Left cardiac atrium (tissue), 4 donors: ENCODE results near the gene PTOV1. TPM values are rescaled to one million over a fixed set of nuclear protein-coding genes. Genes with fewer than 3 reads are reported as not detected.

Experiments
- ATAC-seq, 2 donors: fragments of 200-7000 bp; cut with Tn5 transposase; one replicate each; pipeline ENCODE4 v1.9.1; 2020; ENCODE audit warnings: mild to moderate bottlenecking in 2 of 2, moderate library complexity in 2 of 2
- DNase-seq: peaks from one replicate; pipeline ENCODE4 v3.0.0-alpha.2; 2020
- intact Hi-C, 2 donors: fragments of 100-400 bp; cut with DNase I; formaldehyde crosslinking; loops; one replicate each; pipeline versions ENCODE4 v1.14.1 to v1.15.1; 2022 to 2023
- total RNA-seq, 2 donors: library from RNA; stranded (reverse); fragmentation: NEBNext Ultra II Directional; extraction: Animal tissue kit (Norgen Biotek cat#: 25700); gene quantifications; one replicate each; pipeline ENCODE4 v1.2.1, GENCODE V29; 2021
- donor health status: DM: no; HTN: yes; CAD: no.
- donor health status: DM: no; HTN: yes; CAD: no; lungs with severe emphysema.
- donor health status: DM: yes; HTN: yes; CAD: no.
- donor health status: Dilated cardiomyopathy.

PTOV1 gene
- total RNA-seq, 2 donors from 2014 or later = 113 to 122 TPM

DNA sequence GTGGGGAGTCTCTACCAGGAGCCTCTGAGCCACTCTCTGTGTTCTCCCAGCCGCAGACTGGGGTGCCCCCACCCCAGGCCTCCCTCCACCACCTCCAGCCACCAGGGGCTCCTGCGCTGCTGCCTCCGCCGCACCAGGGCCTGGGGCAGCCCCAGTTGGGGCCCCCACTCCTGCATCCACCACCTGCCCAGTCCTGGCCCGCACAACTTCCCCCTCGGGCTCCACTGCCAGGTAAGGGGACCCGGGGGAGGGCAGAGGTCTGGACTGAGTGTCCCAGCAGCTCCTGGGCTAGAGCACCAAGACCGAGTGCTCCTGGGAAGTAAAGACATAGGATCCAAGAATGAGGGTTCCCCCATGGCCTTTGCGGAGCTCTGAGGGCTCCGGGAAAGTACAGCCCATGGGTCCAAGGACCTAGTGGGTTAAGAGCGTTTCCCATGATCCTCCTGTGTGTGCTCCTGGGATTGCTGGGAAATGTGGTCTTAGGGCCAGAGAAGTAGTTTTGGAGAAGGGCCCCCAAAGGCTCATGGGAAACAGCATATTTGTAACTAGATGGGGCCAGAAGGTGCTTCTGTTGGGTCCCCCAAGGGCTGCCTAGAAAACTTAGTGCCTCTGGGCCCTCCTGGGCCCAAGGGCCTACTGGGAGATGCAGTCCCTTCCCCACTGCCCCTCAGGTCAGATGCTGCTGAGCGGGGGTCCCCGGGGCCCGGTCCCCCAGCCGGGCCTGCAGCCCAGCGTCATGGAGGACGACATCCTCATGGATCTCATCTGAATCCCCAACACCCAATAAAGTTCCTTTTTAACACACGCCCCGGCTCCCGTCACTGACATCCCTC lies 14.6 kb upstream of the PTOV1 start:
- intact Hi-C loops = no loop called here
- ATAC-seq (no peak), DNase-seq (no peak)

DNA sequence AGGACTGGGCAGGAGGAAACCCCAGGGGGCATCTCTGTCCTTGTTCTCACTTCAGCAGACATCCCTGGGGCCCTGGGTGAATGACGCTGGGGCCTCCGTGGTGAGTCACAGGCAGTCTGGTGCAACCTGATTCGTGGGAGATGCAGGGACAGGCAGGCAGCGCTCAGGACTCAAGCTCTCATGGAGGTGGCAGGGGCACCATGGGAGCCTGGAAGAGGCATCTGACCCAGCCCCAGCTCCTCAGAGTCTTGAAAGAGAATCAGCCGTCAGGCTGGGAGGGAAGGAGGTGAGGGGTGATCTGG lies 14.0 kb upstream of the PTOV1 start:
- intact Hi-C loops = no loop called here
- no peak for ATAC-seq

DNA sequence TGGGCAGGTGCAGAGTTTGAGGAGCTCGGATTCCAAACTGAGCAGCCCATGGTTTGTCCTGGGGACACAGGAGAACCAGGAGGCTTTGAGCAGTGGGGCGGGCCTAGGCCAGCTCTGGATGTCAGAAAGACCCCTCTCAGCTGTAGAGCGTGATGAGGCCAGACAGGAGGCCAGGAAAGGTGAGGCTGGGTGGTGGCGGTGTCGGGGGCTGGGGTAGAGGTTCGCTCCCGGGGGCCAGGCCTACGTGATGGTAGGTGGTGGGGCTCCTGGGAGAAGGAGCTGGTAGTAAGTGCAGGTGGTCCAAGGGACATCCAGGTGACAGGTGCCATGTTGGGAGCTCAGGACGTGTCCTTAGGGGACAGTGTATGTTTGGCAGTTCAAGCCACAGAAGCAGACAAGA lies 13.5 kb upstream of the PTOV1 start:
- intact Hi-C loops = no loop called here
- ATAC-seq (no peak), DNase-seq (no peak)

More for the DNA sequence above, 14.0 kb upstream of the PTOV1 start:
- DNase-seq = no peak

DNA sequence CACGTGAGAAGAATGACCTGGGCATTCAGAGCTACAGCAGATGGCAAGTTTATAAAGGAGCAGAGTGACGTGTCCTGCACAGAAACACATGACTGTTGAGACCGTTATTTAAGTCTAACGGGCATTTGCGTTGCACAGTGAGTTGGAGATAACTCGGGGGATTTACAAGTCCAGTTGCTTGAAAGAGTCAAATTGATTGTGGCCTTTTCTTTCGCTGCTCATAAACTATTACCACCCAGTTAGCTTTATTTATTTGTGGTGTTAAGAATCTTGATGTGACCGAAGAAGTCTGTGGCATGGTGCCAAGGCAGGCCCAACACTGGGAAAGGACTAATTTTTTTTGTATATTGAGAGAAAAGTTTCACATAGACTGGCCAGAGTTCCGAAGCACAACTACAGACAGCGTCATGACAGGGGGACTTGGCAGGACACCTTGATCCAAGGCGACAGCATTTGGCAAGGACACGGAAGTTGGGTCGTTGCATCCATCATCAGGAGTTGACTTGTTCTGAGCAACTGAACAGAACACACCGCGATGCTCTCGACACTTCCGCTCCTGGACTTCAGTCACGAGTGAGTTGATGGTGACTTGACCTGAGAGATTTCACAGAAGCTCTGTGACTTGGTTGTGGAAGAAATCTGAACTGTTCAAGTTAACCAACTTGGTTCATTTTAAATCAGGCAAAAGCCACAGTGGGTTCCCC lies 11.9 kb upstream of the PTOV1 start:
- intact Hi-C loops = no loop called here
- DNase-seq (no peak), ATAC-seq (peak; percentile 12 to 28)

DNA sequence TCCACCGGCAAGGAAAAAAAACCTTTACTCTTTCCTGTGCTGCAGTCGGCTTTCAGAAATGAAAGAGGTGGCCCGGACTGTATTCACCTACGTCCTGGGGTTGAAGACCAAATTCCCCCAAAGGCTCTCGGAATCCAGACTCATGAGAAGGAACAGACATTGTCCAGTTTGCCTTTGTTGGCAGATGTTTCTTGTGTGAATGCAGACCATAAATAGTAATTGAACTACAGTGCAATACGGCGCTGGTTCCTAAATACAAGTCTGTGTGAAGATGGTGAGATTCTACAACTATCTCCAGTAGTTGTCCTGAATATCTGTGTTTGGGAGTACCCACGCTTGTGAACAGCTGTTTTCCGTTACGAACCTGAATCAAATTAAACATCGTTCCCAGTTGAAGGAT lies 11.2 kb upstream of the PTOV1 start:
- no peak for DNase-seq
- ATAC-seq = no peak
- intact Hi-C loops = no loop called here

DNA sequence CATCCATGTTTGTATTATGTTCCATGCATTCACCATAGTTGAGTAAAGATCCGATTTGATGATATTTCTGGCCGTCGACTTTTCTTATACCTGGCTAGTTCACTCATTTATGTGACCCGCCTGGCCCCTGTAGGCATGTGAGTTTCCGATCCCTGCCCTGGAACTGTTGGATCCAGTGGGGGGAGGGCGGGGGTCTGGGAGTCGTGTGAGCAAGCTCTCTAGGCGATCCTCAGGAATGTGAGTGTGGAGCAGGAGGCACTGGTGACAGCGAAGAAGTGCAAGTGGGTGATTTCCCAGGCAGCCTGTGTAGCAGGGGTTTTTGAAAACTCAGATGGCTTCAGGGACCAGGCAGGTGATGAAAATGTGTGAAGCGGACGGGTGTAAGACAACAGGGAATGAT lies 10.6 kb upstream of the PTOV1 start:
- intact Hi-C loops = no loop called here
- no peak for DNase-seq
- ATAC-seq = no peak

DNA sequence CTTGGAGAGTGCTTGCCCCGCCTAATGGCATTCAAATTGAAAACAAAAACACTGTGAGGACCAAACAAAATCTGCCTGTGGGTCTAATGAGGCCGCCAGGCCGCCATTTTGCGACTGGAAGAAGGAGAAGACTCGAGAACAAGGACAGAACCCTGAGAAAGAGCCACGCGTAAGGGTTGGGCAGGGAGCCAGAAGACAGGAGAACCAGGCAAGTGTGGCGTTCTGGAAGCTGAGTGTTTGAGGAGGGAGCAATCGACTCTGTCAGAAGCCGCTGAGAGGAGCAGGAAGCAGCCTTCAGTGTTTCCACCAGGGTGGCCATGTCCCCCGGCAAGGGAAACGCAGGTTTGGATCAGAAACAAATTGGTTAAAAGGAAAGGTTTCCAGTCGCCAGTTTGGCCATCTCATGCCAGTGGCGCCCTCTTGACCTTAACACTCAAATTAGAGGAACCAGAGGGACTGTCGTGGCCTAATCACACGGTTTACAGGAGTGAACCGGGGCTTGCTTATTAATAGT lies 10.2 kb upstream of the PTOV1 start:
- ATAC-seq = no peak
- intact Hi-C loops = no loop called here
- DNase-seq = no peak

DNA sequence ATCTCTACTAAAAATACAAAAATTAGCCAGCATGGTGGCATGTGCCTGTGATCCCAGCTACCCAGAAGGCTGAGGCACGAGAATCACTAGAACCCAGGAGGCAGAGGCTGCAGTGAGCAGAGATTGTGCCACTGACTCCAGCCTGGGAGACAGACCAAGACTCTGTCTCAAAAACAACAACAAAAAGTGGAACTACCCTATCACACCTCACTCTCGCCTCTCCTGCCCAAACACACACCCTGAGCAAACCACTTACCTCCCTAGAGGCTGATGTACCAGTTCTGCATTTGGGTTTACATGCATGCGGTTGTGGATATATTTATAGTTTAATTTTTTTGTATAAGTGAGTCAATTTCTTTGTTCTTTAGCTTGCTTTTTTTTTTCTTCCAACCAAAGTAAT lies 7.7 kb upstream of the PTOV1 start:
- intact Hi-C loops = no loop called here
- DNase-seq = no peak
- ATAC-seq = no peak

DNA sequence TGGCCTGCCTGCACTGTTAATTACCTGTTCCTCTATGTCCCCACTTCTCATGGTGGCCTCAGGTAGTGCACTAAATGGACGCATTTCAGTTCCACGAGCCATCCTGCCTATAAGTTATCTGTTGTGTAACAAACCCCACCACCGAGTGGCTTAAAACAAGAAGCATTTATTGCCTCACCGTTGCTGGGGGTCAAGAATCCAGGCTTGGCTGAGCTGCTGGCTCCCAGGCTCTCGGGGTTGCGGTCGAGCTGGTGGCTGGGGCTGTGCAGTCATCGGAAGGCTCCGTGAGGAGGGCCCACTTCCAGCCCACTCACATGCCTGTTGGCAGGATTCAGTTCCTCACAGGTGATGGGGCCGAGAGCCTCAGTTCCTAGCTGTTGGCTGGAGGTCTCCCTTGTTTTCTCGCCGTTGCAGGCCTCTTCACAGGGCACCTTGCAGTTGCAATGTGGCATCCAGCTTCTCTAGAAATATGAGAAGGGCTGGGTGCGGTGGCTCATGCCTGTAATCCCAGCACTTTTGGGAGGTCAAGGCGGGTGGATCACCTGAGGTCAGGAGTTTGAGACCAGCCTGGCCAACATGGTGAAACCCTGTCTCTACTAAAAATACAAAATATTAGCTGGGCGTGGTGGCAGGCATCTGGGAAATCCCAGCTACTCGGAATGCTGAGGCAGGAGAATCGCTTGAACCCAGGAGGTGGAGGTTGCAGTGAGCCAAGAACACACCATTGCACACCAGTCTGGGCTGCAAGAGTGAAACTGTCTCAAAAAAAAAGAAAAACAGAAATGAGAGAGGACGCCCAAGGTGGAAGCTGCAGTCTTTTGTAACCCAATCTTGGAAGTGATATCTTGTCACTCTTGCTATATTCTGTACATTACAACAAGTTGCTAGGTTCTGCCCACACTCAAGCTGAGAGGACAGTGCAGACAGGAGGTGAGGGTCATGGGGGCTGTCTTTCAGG lies 6.5 kb upstream of the PTOV1 start:
- no peak for DNase-seq

DNA sequence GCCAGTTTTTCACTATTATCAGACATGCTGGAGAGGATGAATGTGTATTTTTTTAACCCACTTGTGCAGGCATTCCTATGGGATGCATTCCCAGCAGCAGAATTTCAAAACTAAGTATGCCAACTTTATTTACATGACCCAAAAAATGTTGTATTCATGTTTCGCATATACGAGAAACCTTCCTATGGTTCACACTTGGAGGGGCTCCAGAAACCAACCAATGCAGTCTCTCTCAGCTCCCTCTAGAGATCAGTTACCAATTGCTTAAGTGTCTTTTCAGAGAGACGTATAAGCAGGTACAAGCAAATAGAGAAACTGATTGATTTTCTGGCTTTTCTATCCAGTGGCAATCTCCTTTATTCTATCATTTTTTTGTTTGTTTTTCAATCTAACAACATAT lies 5.5 kb upstream of the PTOV1 start:
- intact Hi-C loops = no loop called here
- no peak for DNase-seq
- no peak for ATAC-seq

More for the DNA sequence above, 6.5 kb upstream of the PTOV1 start:
- intact Hi-C loops = no loop called here
- no peak for ATAC-seq

DNA sequence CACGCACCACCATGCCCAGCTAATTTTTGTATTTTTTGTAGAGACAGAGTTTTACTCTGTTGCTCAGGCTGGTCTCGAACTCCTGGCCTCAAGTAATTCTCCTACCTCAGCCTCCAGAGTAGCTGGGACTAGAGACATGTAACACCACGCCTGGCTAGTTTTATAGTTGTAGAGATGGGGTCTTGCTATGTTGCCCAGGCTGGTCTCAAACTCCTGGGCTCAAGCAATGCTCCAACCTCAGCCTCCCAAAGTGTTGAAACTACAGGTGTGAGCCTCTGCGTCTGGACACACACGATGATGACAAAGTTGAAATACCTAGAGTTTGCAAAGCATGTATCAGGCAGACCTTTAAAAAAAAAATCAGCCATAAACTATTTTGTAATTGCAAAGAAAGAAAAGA lies 4.6 kb upstream of the PTOV1 start:
- no peak for ATAC-seq
- intact Hi-C loops = no loop called here
- DNase-seq = no peak

DNA sequence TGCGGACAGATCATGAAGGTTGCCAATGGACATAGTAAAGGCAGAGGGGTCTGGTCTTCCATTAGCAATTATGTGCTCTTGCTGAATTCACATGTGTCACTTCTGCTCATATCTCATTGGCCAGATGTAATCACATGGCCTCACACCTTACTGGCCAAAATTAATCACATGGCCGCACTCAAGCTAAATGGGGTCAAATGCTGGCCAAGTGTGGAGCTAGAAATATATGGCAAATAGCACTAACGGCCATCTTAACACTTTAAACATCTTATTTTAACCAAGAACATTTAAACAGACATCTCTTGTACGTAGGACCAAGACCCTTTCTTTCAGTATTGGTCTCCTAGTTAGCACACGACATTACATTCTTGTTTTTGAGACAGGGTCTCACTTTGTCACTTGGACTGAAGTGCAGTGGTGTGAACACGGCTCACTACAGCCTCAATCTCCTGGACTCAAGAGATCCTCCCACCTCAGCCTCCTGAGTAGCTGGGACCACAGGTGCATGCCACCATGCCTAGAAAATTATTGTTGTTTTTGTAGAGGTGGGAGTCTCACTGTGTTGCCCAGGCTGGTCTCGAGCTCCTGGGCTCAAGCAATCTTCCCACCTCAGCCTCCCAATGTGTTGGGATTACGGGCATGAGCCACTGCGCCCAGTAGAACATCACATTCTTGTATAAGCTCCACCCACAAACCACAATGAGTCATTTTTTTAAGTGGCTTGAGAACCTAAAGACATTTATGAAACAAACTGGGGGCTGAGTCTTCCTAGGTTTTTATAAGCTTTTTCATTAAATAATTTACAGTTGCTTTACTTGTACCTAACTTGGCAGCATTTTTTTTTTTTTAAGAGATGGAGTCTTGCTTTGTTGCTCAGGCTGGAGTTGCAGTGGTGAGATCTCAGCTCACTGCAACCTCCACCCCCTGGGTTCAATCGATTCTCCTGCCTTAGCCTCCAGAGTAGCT lies 2.9 kb upstream of the PTOV1 start:
- DNase-seq = no peak
- intact Hi-C loops = no loop called here
- no peak for ATAC-seq

DNA sequence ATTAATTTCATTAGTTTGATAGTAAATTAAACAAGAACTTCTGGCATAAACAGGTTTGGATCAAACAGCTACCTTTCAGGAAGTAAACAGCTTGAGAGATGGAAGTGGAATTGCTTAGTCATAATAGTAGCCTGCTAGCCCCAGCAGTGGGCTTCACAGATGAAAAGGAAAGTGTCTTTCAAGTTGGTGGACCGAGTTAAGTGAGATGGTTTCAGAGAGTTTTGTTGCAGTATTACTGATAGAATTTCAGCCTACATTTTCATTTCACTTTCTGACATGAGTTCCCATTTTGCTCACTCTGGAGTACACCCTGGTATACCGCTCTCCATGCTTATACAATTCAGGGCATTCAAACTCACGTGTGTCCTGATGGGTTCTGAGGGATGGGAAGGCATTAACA lies 2.0 kb upstream of the PTOV1 start:
- DNase-seq (no peak), ATAC-seq (no peak)
- intact Hi-C loops = no loop called here

DNA sequence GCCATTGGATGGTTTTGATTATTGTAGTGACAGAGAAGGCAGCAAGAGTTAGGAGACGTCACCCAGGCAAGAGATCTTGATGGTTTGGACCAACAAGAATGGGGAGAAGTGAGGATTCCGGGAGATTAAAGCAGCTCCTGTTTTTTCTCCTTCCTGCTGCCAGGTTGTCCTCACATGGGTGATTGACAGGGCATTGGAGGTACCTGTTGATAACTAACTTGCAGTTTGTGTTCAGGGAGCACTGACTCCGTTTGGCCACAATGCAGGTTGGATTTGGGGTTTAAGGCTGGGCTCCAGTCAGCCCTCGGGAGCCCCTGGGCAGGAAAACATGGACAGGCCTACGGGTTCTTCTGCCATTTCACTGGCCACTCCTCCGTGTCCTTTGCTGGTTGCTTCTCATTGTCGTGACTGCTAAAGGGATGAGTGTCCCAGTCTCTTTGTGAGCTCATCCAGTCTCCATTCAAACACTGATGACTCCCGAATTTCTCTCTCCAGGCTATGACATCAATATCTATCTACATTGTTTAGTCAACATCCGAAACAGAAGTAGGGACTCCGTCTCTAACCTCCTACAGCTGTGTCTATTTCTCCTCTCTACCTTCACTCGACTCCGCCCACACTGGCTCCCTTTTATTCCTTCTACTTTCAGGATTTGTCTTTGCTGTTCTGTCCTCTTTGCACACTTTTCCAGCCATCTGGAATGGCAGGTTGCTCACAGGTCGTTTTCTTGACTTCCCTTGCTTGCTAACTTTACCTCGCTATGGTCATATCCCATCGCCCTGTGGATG lies 1.3 kb upstream of the PTOV1 start:
- ATAC-seq = no peak
- DNase-seq = no peak
- intact Hi-C loops = loop anchor here in 1 of 2 donors (5.0 kb wide), 1 partner anchor 32 kb away; the partner anchor contains the start of gene MED25

DNA sequence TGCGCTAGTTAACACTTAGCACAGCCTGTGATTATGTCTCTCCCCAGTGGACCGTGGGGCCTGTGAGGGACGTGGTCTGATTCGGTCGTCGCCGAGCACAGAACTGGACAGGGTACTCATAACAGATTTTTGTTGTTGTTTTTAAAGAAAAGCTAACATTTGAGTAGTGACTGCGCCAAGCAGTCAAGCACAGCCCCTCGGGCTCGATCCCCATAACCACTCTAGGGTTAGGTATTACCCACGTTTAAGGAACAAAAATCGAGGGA lies 805 bp upstream of the PTOV1 start:
- peak in 1 of 2 donors; percentile 1 for ATAC-seq
- intact Hi-C loops = loop anchor here in 1 of 2 donors (5.0 kb wide), 1 partner anchor 33 kb away; the partner anchor contains the start of gene MED25

DNA sequence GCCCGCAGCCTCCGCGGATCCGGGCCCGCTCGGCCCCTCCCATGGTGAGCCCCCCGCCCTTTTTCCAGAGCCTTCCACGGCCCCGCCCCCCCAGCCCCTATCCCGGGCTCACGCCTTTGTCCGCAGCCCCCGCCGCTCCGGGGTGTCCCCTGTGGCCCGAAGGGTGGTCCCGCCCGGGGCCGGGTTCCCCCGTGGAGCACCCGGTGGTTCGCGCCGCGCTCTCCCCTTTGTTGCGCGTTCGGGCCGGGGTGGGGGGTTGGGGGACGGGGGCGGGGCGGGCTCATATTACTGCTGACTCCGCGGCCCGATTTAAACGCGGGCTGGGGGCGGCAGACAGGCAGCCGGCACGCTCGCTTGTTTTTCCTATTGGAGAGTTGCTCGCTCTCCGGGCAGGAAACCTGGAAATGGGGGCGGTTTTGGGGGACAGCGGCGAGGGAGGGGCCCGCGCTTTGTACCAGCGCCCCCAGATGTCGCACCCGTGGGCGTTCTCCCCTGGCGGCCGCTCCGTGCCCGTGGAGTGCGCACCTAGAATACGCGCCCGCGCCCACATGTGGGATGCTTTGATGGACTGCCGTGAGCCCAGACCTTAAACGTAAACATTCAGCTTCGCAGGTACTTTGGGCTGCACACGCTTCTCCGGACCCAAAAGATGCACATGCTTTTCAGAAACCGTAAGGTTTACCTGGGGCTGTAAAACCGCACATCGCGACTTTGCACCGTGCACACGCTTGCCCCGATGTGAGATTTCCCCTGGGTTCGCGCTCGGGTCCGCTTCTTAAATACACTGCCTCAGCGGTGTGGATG lies 699 bp downstream of the PTOV1 start:
- intact Hi-C loops = loop anchor here in 1 of 2 donors (5.0 kb wide), 1 partner anchor 34 kb away; the partner anchor contains the start of gene MED25
- DNase-seq = no peak
- peak in 1 of 2 donors; percentile 0 for ATAC-seq

More for the DNA sequence above, 805 bp upstream of the PTOV1 start:
- no peak for DNase-seq

DNA sequence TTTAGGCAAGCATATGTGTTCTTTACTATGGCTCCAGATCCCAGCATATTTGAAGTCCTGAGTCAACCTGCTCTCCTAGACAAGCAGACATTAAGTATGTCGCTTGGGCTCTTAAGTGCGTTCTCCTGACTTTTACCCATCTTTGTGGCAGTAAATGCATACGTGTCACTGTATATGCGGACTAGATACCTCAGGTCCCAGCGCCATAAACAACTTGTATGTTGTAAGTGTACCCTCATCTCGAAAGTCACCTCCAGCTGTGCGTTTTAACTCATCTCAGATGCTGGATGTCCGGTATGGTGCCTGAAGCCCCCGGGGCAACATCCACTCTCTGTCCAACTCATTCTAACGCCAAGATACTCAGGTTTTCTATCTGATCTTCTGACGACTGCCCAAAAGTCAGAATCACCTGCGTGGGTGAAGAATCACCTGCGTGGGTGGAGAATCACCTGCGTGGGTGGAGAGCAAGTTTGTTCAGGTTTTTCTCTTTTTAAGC lies 1.7 kb downstream of the PTOV1 start:
- DNase-seq = no peak
- ATAC-seq = no peak
- intact Hi-C loops = loop anchor here in 1 of 2 donors (5.0 kb wide), 1 partner anchor 35 kb away; the partner anchor contains the start of gene MED25
